ENCODE measurements around the gene NSA2. TPM values are rescaled to one million over a fixed set of nuclear protein-coding genes. Genes with fewer than 3 reads are reported as not detected.

Gene NSA2
- polyA plus RNA-seq, 2 of the 4 experiments (the other 2 are of a cell fraction) = 192 to 228 TPM

- TF ChIP-seq HOXB13 (CRISPR knock-in tag; IDR thresholded peaks at IDR 0.05; ENCODE audit: low read depth) (no peak), EP300 (IDR thresholded peaks at IDR 0.05) (no peak), TP53 (CRISPR knock-in tag; IDR thresholded peaks at IDR 0.05) (no peak), POLR2AphosphoS2 (conservative IDR thresholded peaks at IDR 0.05; ENCODE audit: low read length) (no peak), JUNB (IDR thresholded peaks at IDR 0.05) (no peak)
- DNase-seq (ENCODE audit: low read depth in 1 of 2, low spot score in 1 of 2) (peak; percentile 38 to 54), ATAC-seq (peak; percentile 39 to 72; a peak in 5 of 6 replicates), FAIRE-seq (no peak)
- peak overlapping the region; percentile 92 for H3K4me2 ChIP-seq
- peaks cover 38% of the 10 kb centered on the region for H3K4me1 ChIP-seq
- WGBS (ENCODE audit: missing lambda C conversion rate) = 1% methylated on average over 9 of the region's 9 CpGs
- peak overlapping the region; percentile 85 to 90 for H3K27ac ChIP-seq
- CTCF ChIA-PET = interaction anchor here (1.0 to 2.1 kb wide), 4 partner anchors 13 to 151 kb away, joined by 3 to 6 read pairs (median 4); no protein-coding TSS in a partner anchor
- POLR2A ChIA-PET = interaction anchor here (0.9 kb wide), 1 partner anchor 20 kb away, joined by 5 read pairs; no protein-coding TSS in a partner anchor
- H3K9me3 ChIP-seq = no peaks in the 10 kb centered on the region
- H3K4me3 ChIP-seq = peak overlapping the region; percentile 85
Measured at GRCh38 chr5:74767579-74767913, 497 bp downstream of the NSA2 start.

- 88% methylated on average over 7 of the region's 7 CpGs for WGBS (ENCODE audit: missing lambda C conversion rate)
- no peak overlapping the region for H3K27ac ChIP-seq
- ATAC-seq (no peak), DNase-seq (ENCODE audit: low read depth in 1 of 2, low spot score in 1 of 2) (no peak), FAIRE-seq (no peak)
- ChIA-PET POLR2A (no interaction called here), CTCF (interaction anchor here (0.6 kb wide), 5 partner anchors 18 to 1000 kb away, joined by 3 to 5 read pairs (median 3); partner anchors contain the start of gene HMGCR)
- no peak for TF ChIP-seq EHF (CRISPR knock-in tag; IDR thresholded peaks at IDR 0.05)
- TF ChIP-seq NPAS2 (CRISPR knock-in tag; IDR thresholded peaks at IDR 0.05; ENCODE audit: borderline replicate concordance) = no peak
- TF ChIP-seq REST (IDR thresholded peaks at IDR 0.05) = no peak
- no peak for TF ChIP-seq SREBF2 (IDR thresholded peaks at IDR 0.05)
- no peak for TF ChIP-seq EHMT2 (IDR thresholded peaks at IDR 0.05; ENCODE audit: low read depth)
- no peak for TF ChIP-seq ELK1 (IDR thresholded peaks at IDR 0.05; ENCODE audit: low read depth, low read length)
- no peak for TF ChIP-seq JUNB (IDR thresholded peaks at IDR 0.05)
- H3K9me3 ChIP-seq = no peaks in the 10 kb centered on the region
- no peak overlapping the region for H3K4me3 ChIP-seq
- peaks cover 4% of the 10 kb centered on the region for H3K4me1 ChIP-seq
- H3K4me2 ChIP-seq = no peak overlapping the region
Measured at GRCh38 chr5:74772359-74772758, 5.3 kb downstream of the NSA2 start.

- ATAC-seq = no peak
- Histone ChIP-seq H3K9me3 (no peaks in the 10 kb centered on the region), H3K4me1 (no peaks in the 10 kb centered on the region), H3K4me2 (no peak overlapping the region), H3K4me3 (no peak overlapping the region), H3K27ac (no peak overlapping the region)
- ChIA-PET CTCF (interaction anchor here (1.2 kb wide), 1 partner anchor 12 kb away, joined by 3 read pairs; the partner anchor contains the start of genes GFM2 and NSA2), POLR2A (interaction anchor here (0.6 kb wide), 1 partner anchor 97 kb away, joined by 5 read pairs; no protein-coding TSS in a partner anchor)
- peak; percentile 43 for FAIRE-seq
- 77% methylated on average over 2 of the region's 2 CpGs for WGBS (ENCODE audit: missing lambda C conversion rate)
- DNase-seq (ENCODE audit: low read depth in 1 of 2, low spot score in 1 of 2) = no peak
- TF ChIP-seq NPAS2 (CRISPR knock-in tag; IDR thresholded peaks at IDR 0.05; ENCODE audit: borderline replicate concordance) (no peak), MAFK (IDR thresholded peaks at IDR 0.05; ENCODE audit: partially characterized antibody) (no peak)
Measured at GRCh38 chr5:74778609-74779008, 11.6 kb downstream of the NSA2 start.

- WGBS (ENCODE audit: missing lambda C conversion rate) = 86% methylated on average over 6 of the region's 6 CpGs
- ChIA-PET POLR2A (no interaction called here), CTCF (interaction anchor here (1.1 kb wide), 1 partner anchor 132 kb away, joined by 3 read pairs; no protein-coding TSS in a partner anchor)
- DNase-seq (ENCODE audit: low read depth in 1 of 2, low spot score in 1 of 2) = no peak
- no peaks in the 10 kb centered on the region for H3K4me1 ChIP-seq
- ATAC-seq = no peak
- FAIRE-seq = no peak
- H3K9me3 ChIP-seq = no peaks in the 10 kb centered on the region
- TF ChIP-seq USF2 (IDR thresholded peaks at IDR 0.05) (no peak), CHD4 (IDR thresholded peaks at IDR 0.05; ENCODE audit: borderline replicate concordance) (no peak), ZSCAN20 (CRISPR knock-in tag; IDR thresholded peaks at IDR 0.05) (no peak)
- no peak overlapping the region for H3K4me3 ChIP-seq
- H3K27ac ChIP-seq = no peak overlapping the region
- H3K4me2 ChIP-seq = no peak overlapping the region
Measured at GRCh38 chr5:74786851-74787250, 19.8 kb downstream of the NSA2 start.
